GM23248 (cell line): ENCODE results near the gene GCSH.
"Not testable (repeated sequence)": the region's sequence is repeated elsewhere in the genome, so short reads cannot be mapped to it uniquely, and the experiment has no call there.

Experiments used
- EZH2 ChIP-seq: fragments of 200-600 bp; sonication (generic); IDR thresholded peaks from 2 replicates; pipeline ENCODE4 v1.6.1; 2018; ENCODE audit warnings: antibody characterized with exemption, mild to moderate bottlenecking; ENCODE audit not compliant: insufficient read depth, poor library complexity, severe bottlenecking
- EZH2phosphoT487 ChIP-seq: fragments of 200-600 bp; sonication (generic); IDR thresholded peaks from 2 replicates; pipeline ENCODE4 v1.6.1; 2018; ENCODE audit warnings: antibody characterized with exemption, moderate library complexity, mild to moderate bottlenecking, low read depth; ENCODE audit not compliant: insufficient read depth

- not testable (repeated sequence) for TF ChIP-seq EZH2, EZH2phosphoT487
These were observed 13.1 kb upstream of the GCSH start for GRCh38 chr16:81109274-81109673.
